ENCODE results near the gene TC2N.
"Not testable (repeated sequence)": the region's sequence is repeated elsewhere in the genome, so short reads cannot be mapped to it uniquely, and the experiment has no call there.

The TC2N gene

GRCh38 chr14:91889477-91890211 is 22.3 kb upstream of the TC2N start:
- DNase-seq (ENCODE audit: low read depth) = no peak

GRCh38 chr14:91888641-91889476 is 21.5 kb upstream of the TC2N start:
- DNase-seq (ENCODE audit: low read depth) = no peak

- no peak for DNase-seq (ENCODE audit: low read depth)
Measured at GRCh38 chr14:91886961-91887360, 19.6 kb upstream of the TC2N start.

DNA sequence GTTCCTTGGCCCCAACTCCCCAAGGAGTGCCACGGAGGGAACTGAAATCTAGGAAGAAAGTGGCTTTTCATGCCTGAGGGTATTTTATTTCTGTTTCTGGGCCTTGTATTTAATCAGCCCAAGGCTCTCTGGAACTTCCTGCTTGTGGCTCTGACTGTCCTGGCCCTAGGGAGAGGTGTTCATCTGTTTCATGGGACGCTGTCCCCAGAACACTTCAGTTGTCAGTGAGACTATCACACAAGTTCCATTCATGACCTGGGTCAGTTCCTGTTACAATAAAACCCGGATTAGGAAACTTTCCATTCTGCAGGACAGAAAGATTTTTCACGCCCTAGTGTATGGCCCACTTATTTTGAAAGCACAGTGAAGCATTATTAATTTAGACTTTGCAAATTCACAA is 18.5 kb upstream of the TC2N start:
- DNase-seq (ENCODE audit: low read depth) = no peak

- DNase-seq (ENCODE audit: low read depth) = no peak
Measured at GRCh38 chr14:91885113-91885712, 17.9 kb upstream of the TC2N start.

GRCh38 chr14:91884664-91885063 is 17.3 kb upstream of the TC2N start:
- DNase-seq (ENCODE audit: low read depth) = no peak

- no peak for DNase-seq (ENCODE audit: low read depth)
Measured at GRCh38 chr14:91883753-91884152, 16.4 kb upstream of the TC2N start.

DNA sequence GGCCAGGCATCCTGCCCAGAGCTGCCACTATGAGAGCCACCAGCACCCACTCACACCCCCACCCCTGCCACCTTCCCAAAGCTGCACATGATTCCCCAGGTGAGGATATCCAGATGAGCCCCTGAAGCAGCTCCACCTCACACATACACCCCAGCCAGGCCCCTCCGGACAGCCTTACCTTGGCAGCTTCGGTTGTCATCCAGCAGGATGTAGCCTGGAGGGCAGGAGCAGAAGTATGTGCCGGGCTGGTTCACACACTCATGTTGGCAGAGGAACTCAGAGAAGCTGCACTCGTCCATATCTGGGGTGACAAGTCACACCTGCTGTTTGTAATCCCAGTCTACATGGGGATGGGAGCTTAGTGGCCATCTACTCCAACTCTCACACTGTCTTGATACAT is 15.4 kb upstream of the TC2N start:
- no peak for DNase-seq (ENCODE audit: low read depth)

- no peak for DNase-seq (ENCODE audit: low read depth)
Measured at GRCh38 chr14:91882369-91882768, 15.0 kb upstream of the TC2N start.

DNA sequence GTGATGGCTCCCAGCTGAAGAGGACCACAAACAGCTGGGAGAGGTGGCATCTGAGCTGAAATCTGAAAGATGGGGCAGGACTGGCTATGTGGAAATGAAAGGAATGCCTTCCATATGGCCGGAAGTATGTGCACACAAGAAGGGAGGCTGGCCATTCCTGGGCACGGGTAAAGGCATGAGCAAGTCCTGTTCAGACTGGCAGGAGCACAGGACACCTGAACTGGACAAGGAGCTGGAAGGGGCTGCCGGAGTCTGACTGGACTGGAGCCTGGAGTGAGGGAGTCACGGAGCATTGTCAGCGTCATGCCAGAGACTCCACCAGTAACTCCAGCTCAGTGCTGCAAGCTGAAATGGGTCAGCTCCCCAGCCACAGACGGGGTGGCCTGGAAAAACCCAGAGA is 11.9 kb upstream of the TC2N start:
- no peak for DNase-seq (ENCODE audit: low read depth)

DNA sequence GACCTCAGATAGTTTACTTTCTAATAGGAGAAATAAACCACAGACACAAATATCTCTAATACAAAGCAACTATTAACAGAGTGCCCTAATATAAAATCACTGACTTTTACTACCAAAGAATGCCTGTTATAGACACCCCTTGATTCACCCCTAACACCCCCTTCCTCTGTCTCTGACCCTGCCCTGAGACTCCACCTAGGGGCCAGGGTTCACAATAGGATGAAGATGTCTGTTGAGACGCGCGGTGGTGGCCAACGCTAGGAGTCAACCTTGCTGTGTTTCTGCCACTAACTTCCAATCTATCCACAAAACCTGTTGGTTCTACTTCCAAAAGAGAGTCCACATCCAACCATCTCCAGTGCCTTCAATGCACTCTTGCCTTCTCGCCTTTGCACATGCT is 10.9 kb upstream of the TC2N start:
- DNase-seq (ENCODE audit: low read depth) = no peak

- DNase-seq (ENCODE audit: low read depth) = no peak
Measured at GRCh38 chr14:91877376-91877915, 10.1 kb upstream of the TC2N start.

DNA sequence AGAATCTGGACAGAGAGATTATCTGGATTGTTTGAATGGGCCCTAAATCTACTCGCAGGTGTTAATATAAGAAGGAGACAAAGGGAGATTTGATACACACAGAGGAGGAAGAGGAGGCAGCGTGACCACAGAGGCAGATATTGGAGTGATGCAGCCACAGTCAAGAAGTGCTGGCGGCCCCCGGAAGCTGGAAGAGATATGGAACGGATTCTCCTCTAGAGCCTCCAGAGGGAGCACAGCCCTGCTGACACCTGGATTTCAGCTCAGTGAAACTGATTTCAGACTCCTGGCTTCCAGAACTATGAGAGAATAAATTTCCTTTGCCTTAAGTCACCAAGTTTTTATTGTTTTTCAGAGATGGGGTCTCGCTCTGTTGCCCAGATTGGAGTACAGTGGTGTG is 9.2 kb upstream of the TC2N start:
- DNase-seq (ENCODE audit: low read depth) = no peak

GRCh38 chr14:91875525-91876286 is 8.4 kb upstream of the TC2N start:
- DNase-seq (ENCODE audit: low read depth) = no peak

DNA sequence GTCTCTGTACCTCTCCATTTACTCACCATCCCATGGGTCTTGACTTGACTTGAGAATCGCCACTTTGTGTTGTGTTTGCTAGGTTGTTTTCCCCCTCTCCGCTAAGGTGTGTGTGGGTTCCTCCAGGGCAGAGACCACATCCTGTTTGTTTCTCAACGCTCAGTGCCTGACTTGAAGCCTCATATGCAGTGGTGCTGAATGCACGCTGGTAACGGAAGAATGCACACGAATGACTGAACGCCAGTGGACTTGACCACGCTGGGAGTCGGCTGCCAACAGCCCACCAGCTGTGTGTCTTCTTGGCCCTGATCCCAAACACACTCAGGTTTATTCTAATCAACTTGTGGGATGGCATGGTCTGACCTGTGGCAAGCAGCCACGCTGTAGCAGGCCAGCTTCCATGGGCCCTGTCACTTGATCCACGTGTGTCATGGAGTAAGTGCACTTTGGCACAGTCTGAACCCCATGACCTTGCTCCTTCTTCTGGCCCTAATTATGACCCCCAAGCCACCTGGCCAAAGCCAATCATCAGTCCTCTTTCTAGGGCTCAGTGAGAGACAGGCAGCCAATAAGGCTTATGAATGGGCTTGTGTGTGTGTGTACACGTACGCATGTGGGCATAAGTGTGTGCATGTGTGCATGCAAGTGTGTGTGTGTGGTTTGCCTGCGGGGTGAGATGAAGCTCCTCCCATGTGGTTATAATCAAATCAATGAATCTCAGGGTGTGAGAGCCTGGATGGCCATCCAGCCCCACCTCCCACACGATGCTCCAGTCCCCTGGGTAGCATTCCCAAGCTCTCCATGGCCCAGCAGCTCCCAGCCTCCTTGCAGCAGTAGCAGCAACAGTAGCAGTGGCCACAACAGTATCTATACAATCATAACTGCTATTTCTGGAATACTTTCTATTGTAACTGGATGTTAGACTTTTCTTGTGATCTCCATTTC is 6.4 kb upstream of the TC2N start:
- no peak for DNase-seq (ENCODE audit: low read depth)

- DNase-seq (ENCODE audit: low read depth) = peak; percentile 52
Measured at GRCh38 chr14:91872517-91873470, 5.5 kb upstream of the TC2N start.

GRCh38 chr14:91872011-91872501 is 4.7 kb upstream of the TC2N start:
- DNase-seq (ENCODE audit: low read depth) = no peak

DNA sequence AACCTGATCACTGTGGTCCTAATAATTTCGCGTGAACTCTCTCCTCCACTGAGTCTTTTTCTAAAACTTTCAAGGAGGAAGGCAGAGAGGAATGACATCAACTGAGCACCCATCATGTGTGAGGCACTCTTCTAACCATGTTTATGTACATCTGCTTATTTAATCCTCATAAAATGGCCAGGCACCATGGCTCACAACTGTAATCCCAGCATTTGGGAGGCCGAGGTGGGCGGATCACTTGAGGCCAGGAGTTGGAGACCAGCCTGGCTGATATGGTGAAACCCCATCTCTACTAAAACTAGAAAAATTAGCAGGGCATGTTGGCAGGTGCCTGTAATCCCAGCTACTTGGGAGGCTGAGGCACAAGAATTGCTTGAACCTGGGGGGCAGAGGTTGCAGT is 4.1 kb upstream of the TC2N start:
- DNase-seq (ENCODE audit: low read depth) = not testable (repeated sequence)

DNA sequence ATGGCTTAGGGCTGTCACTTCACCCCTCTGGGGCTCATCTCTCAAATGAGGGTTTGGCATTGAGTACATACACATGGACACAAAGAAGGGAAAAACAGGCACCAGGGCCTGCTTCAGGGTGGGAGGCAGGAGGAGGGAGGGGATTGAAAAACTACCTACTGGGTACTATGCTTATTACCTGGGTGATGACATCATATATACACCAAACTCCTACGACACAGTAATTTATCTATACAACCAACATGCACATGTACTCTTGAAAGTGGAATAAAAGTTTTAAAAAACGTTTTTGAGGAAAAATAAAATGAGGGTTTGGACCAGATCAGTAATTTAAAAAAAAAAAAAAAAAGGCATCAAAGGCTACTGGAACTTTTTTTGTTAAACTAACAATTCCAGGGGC is 3.6 kb upstream of the TC2N start:
- no peak for DNase-seq (ENCODE audit: low read depth)

DNA sequence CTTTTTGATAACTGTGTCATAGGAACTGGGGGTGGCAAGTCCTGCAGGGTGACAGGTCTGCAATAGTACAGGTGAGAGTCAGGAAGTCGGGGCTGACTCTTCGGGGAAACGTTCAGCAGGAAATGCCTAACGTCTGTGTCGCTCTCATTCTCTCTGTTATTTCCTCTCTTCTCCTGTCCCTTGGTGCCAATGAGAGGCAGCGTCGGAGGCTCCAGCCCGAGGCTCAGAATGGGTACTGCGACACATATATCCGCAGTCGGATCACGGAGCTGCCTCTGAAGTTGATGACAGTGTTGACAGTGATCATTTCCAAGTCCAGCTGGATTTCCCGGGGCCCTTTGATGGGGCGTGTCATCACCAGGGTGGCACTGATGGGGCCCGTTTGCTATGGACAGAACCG is 2.7 kb upstream of the TC2N start:
- DNase-seq (ENCODE audit: low read depth) = no peak

All from EH (cell line).